Measurements from ENCODE around the gene EXOG. TPM values are rescaled to one million over a fixed set of nuclear protein-coding genes. Genes with fewer than 3 reads are reported as not detected.
A peak's percentile ranks its signal among the peaks of the same experiment; 100 is the strongest.

The EXOG gene, protein sequence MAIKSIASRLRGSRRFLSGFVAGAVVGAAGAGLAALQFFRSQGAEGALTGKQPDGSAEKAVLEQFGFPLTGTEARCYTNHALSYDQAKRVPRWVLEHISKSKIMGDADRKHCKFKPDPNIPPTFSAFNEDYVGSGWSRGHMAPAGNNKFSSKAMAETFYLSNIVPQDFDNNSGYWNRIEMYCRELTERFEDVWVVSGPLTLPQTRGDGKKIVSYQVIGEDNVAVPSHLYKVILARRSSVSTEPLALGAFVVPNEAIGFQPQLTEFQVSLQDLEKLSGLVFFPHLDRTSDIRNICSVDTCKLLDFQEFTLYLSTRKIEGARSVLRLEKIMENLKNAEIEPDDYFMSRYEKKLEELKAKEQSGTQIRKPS
- 26.1 TPM for total RNA-seq

DNA sequence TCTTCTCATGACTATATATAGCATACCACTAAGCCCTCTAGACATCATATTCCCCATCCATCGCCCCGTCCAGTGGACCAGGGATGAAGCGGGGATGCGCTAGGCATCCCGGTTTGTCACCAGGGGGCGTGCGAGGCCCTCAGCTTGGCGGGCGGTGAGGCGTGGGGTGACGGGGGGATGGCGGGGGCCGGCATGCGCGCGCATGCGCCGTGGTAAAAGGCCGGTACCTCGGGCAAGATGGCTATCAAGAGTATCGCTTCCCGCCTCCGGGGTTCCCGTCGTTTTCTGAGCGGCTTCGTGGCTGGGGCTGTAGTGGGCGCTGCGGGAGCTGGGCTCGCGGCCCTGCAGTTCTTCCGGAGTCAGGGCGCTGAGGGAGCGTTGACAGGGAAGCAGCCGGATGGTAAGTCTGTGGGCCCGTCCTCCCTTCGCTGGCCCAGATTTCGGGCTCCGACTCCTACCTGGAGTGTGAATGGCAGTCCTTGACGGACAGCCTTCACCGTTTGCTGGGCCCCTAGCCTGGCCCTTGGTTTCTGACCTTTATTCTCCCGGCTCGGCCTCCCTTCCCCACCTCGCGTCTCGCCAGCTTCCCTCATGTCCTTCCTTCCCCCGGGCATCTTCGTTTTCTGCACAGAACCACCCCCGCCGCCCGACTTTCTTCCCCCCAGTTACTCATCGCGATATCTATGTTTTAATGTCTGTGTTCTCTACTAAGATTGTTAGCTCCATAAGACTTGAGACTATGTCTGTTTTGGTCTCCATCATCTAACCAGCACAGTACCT, at the start of gene EXOG:
EXOG (plus strand) TSS at position 210 of the 780 bp plus-strand sequence; CDS start at position 238, 28 bp downstream.
- peak; percentile 96 for DNase-seq (ENCODE audit: low spot score)

GRCh38 chr3:38446812-38447211, 49.3 kb upstream of the EXOG start:
- DNase-seq (ENCODE audit: low spot score), result no peak

GRCh38 chr3:38450853-38451252, 45.3 kb upstream of the EXOG start:
- no peak for DNase-seq (ENCODE audit: low spot score)

DNA sequence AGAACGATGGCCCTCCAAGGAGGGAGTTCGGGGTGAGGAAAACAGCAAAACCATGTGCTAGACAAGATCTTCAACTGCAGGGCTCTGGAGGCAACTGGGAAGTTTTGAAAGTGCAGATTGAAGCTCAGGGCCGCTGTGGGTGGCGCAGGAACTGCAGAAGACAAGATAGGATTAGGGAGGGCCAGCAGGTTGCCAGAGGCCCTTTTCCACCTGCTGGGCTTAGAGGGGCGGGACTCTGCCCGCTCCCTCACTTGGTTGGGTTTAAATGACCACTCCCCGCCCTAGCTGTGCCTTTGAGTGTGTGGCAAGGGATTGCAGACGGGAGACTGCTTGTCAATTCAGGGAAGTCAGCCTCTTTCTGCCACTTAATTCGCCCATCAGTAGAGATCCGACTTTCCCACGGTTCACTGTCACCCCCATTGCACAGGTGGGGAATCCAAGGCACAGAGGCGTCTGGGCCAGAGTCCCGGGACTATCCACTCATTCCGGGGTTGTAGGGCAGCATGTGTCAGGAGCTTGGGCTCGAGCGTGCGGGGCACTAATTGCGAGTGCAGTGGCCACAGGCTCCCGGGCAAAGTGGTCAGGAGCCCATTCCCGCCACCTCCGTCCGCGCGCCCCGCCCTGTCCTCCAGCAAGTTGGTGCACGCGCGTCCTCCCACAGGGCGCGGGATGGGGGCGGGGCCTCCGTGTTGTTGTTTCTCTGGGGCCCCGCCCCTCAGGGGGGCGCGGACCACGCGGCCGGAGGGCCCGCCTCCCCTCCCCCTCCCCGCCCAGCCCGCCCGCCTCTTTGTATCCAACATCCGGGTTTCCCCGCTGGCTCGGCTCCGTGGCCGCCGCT, 42.8 kb upstream of the EXOG start, which contains the start of gene ACVR2B:
ACVR2B (plus strand) TSS at position 816 of the 838 bp plus-strand sequence. CDS start 433 bp downstream, outside the sequence.
- DNase-seq (ENCODE audit: low spot score), result peak; percentile 87

GRCh38 chr3:38453913-38454177, 42.3 kb upstream of the EXOG start:
- DNase-seq (ENCODE audit: low spot score), result no peak

- DNase-seq (ENCODE audit: low spot score), result no peak
Observed at GRCh38 chr3:38454178-38454883, 41.8 kb upstream of the EXOG start.

GRCh38 chr3:38454884-38455638, 41.1 kb upstream of the EXOG start:
- peak; percentile 78 for DNase-seq (ENCODE audit: low spot score)

- DNase-seq (ENCODE audit: low spot score), result no peak
Observed at GRCh38 chr3:38455639-38456430, 40.3 kb upstream of the EXOG start.

- no peak for DNase-seq (ENCODE audit: low spot score)
Observed at GRCh38 chr3:38457111-38458003, 38.8 kb upstream of the EXOG start.

- DNase-seq (ENCODE audit: low spot score), result peak; percentile 67
Observed at GRCh38 chr3:38458796-38459498, 37.2 kb upstream of the EXOG start.

DNA sequence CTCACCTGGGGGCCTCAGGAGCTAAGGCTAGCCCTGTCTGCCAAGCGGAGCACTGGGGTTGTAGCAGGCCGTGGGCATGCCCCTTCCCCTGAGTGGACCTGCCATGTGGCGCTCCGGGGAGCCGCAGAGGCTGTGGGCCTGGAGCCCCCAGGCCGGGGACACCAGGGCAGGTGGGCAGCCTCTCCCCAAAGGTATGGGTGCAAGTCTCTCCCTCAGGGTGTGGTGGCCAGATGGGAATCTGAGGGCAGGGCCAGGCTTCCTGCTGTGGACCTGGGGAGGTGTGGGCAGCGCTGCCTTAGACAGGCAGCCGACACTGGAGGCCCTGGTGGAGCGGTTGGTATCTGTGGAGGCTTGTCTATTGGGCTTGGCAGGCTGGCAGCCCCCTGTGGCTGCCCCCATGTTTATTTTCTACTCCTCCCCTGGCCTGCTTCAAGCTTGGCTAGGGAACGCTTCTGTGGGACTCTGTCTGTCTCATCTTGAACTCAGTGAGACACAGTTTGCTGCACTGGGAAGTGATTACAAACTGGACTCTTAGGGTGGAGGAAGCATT, 36.6 kb upstream of the EXOG start:
- no peak for DNase-seq (ENCODE audit: low spot score)

DNA sequence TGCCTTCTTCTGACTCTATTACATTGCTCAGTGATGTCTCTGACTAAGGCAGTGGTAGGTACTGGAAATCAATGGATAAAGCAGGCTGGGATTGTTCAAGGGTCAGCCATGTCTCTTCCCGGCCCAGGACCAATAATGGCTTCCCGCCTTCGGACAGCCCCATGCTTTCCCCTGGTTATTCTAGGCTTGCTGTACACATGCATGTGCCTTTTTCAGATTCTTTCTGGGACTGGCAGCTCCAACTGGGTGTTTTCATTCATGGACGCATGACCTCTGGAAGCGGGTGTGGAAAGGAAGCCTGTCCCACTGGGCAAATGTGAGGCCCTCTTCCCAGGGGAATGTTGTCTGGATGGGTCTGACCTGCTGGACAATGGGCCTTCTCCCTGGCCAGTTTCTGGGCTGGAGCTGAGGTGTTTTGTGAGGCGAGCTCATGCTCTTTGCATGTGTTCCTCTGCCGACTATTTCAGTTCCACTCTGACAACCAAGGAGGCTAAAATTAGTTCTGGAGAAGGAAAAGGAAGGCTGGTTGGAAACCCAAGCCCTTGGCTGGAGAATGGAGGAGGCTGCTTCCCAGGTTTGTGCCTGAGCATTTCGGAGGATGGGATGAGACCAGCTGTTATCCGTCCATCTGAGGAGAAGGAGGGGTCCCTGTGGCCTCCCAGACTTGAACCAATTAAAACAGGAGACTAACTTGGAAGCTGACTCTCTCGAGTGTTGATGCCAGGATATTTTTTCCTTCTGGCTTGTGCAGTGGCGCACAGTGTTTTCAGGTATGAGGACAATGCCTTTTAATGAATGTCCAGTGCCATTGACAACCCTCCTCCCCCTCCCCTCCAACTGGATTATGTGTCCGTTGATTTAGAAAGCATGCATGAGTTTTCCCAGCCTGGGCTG, 35.5 kb upstream of the EXOG start:
- no peak for DNase-seq (ENCODE audit: low spot score)

GRCh38 chr3:38465588-38466154, 30.5 kb upstream of the EXOG start:
- no peak for DNase-seq (ENCODE audit: low spot score)

GRCh38 chr3:38468765-38469164, 27.4 kb upstream of the EXOG start:
- DNase-seq (ENCODE audit: low spot score), result no peak

DNA sequence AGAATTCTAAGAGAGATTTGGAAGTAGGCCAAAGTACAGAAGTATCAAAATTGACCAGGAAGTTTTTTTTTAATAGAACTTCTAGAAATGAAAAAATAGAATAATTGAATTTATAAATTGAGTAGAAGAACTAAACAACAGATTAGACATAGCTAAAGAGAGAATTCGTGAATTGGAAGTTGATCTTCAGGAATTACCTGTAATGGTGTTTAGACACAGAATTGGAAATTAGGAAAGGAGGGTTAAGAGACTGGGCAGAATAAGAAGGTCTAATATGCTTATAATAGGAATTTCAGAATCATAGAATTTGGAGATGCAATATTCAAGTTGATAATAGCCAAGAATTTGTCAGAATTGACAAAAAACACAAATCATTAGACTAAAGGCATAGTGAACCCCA, 26.3 kb upstream of the EXOG start:
- no peak for DNase-seq (ENCODE audit: low spot score)

DNA sequence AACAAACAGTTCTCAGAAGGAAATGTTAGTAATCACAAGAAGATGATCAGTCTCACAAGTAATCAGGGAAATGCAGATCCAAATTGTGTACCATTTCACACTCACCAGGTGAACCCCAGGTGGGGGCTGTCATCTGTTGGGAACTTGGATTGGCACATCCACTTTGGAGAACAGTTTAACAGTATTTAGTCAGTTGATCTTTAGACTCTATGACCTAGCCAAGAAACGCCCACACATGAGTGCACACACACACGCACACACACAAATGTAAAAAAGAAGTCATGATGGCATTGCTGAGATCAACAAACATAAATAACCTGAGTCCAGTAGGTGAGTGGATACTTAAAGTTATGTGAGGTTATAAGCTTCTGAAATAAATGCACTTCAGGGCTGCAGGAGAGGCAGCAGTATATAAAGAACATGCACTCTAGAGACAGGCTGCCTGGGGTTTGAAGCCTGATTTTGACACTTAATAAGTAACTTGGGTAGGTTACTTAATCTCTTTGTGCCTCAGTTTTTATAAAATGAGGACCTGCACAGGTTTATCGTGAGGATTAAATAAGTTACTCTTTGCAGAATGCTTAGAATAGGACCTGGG, 24.8 kb upstream of the EXOG start:
- DNase-seq (ENCODE audit: low spot score), result no peak

Data from ureter (tissue), 1 donor.